Measurements from ENCODE around the gene FUOM.

Gene FUOM

DNA sequence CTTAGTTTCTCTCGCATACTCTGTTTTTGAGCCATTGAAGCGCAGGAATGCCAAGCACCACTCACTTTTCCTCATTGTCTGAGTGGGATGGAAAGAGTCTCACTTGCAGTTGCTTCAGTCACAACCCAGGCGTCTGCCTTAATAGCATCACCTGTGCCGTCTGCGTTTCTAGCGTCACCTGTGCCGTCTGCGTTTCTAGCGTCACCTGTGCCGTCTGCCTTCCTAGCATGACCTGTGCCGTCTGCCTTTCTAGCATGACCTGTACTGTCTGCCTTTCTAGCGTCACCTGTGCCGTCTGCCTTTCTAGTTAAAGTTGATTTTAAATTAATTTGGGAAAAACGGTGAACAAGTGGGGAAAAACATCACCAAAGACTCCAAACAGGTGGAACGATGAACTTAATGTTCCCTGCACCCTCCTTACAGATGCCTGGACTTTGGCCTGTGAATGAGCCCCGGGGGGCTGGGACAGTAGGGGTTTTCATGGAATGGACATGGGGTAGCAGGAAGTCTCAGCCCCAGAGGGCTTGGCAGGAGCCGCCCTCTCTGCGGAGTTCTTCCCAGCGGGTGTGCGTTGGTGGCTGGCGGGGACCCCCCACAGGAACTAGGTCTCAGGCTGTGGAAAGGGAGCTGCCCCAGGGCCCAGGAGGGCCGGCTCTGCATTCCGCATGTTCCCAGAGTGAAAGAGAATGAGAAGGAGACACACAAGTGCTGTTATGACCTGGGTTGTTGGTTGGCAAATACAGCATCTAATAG is 45.6 kb downstream of the FUOM start:
- peaks cover 4 to 13% of the 10 kb centered on the region in 2 donors for H3K4me1 ChIP-seq (ENCODE audit: control insufficient read depth in 1 of 2, insufficient read depth in 2 of 2, low read length in 2 of 2)
- H3K36me3 ChIP-seq (ENCODE audit: control insufficient read depth in 1 of 2, insufficient read depth in 2 of 2, low read length in 2 of 2): peaks cover 0 to 40% of the 10 kb centered on the region in 2 donors
- no peak overlapping the region for H3K4me3 ChIP-seq (ENCODE audit: low read depth in 1 of 2, low read length in 2 of 2)
- H3K27ac ChIP-seq (ENCODE audit: low read length): no peak overlapping the region
- no peaks in the 10 kb centered on the region for H3K27me3 ChIP-seq (ENCODE audit: low read depth, low read length)
- H3K9me3 ChIP-seq (ENCODE audit: control insufficient read depth in 1 of 2, low read length in 2 of 2): no peaks in the 10 kb centered on the region

DNA sequence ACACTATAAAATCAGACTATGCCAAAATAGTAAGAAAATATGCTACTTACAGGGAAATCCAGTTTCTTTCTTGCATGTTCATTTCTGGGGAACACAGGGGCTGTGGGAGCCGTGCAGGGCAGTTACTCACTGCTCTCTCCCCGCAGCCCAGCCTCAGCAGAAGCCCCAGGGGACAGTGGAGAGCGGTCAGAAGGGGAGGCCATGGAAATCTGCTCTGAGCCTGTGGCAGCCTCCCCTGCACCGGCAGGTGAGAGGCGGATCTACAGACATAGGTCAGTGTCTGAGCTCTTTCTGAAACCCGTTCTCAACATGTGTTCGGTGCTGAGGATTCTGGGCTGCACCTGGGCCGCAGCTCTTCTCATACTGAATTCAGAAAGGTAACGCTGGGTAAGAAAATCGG is 46.2 kb downstream of the FUOM start:
- H3K9me3 ChIP-seq (ENCODE audit: control insufficient read depth in 1 of 2, low read length in 2 of 2): no peaks in the 10 kb centered on the region
- H3K27ac ChIP-seq (ENCODE audit: low read length): no peak overlapping the region
- H3K4me1 ChIP-seq (ENCODE audit: control insufficient read depth in 1 of 2, insufficient read depth in 2 of 2, low read length in 2 of 2): peaks cover 8 to 19% of the 10 kb centered on the region in 2 donors
- no peak overlapping the region for H3K4me3 ChIP-seq (ENCODE audit: low read depth in 1 of 2, low read length in 2 of 2)
- peaks cover 0 to 40% of the 10 kb centered on the region in 2 donors for H3K36me3 ChIP-seq (ENCODE audit: control insufficient read depth in 1 of 2, insufficient read depth in 2 of 2, low read length in 2 of 2)
- H3K27me3 ChIP-seq (ENCODE audit: low read depth, low read length): no peaks in the 10 kb centered on the region

DNA sequence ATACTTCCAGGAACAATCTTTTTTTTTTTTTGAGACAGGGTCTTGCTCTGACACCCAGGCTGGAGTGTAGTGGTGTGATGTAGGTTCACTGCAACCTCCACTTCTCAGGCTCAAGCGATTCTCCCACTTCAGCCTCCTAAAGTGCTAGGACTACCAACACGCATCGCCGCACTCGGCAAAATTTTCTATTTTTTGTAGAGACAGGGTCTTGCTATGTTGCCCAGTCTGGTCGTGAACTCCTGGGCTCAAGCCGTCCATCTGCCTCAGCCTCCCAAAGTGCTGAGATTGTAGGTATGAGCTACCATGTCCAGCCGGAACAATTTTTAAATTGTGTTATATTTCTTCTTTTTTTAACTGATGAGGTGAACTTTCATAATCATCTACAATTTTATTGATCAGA is 47.0 kb downstream of the FUOM start:
- no peak overlapping the region for H3K4me3 ChIP-seq (ENCODE audit: low read depth in 1 of 2, low read length in 2 of 2)
- H3K27me3 ChIP-seq (ENCODE audit: low read depth, low read length): no peaks in the 10 kb centered on the region
- H3K9me3 ChIP-seq (ENCODE audit: control insufficient read depth in 1 of 2, low read length in 2 of 2): no peaks in the 10 kb centered on the region
- peaks cover 8 to 27% of the 10 kb centered on the region in 2 donors for H3K4me1 ChIP-seq (ENCODE audit: control insufficient read depth in 1 of 2, insufficient read depth in 2 of 2, low read length in 2 of 2)
- H3K36me3 ChIP-seq (ENCODE audit: control insufficient read depth in 1 of 2, insufficient read depth in 2 of 2, low read length in 2 of 2): peaks cover 0 to 40% of the 10 kb centered on the region in 2 donors
- no peak overlapping the region for H3K27ac ChIP-seq (ENCODE audit: low read length)

DNA sequence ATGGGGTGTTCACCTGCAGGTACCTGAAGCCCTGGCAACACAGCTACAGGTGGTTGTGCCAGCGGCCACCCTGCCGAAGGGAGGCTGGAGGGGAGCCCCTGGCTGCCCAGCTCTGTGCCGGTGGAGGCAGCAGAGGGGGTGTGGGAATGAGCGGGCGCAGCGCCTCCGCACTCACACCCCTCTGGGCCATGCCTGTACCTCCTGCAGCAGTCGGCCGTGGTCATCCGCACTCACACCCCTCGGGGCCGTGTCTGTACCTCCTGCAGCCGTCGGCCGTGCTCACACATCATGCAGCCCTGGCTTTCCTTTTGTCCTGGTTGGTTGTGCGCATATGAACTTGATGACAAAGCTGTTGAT is 47.4 kb downstream of the FUOM start:
- H3K27ac ChIP-seq (ENCODE audit: low read length): no peak overlapping the region
- H3K36me3 ChIP-seq (ENCODE audit: control insufficient read depth in 1 of 2, insufficient read depth in 2 of 2, low read length in 2 of 2): peaks cover 0 to 40% of the 10 kb centered on the region in 2 donors
- H3K4me3 ChIP-seq (ENCODE audit: low read depth in 1 of 2, low read length in 2 of 2): no peak overlapping the region
- H3K9me3 ChIP-seq (ENCODE audit: control insufficient read depth in 1 of 2, low read length in 2 of 2): no peaks in the 10 kb centered on the region
- H3K27me3 ChIP-seq (ENCODE audit: low read depth, low read length): no peaks in the 10 kb centered on the region
- peaks cover 8 to 31% of the 10 kb centered on the region in 2 donors for H3K4me1 ChIP-seq (ENCODE audit: control insufficient read depth in 1 of 2, insufficient read depth in 2 of 2, low read length in 2 of 2)

DNA sequence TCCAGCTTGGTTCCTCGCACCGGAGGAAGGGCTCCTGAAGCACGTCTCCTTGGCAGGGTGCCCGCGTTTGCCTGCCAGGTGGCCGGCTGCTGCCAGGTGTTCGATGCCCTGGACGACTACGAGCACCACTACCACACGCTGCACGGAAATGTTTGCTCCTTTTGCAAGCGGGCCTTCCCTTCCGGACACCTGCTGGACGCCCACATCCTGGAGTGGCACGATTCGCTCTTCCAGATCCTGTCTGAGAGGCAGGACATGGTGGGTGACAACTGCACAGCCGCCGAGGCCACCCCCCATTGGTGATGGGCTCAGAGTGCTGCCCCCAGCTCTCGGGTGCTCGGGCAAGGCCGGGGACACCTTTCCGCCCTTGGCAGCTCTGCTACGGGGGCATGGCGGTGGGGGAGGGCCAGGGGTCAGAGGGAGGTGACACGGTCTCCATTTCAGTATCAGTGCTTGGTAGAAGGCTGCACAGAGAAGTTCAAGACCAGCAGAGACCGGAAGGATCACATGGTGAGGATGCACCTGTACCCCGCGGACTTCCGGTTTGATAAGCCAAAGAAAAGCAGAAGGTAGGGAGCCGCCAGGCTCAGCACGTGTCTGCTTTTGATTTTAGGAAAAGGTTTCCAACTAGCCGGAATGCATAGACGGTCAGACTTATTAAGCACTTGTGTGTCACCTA is 48.0 kb downstream of the FUOM start:
- Histone ChIP-seq H3K27ac (ENCODE audit: low read length) (peak overlapping the region; percentile 45), H3K27me3 (ENCODE audit: low read depth, low read length) (no peaks in the 10 kb centered on the region), H3K36me3 (ENCODE audit: control insufficient read depth in 1 of 2, insufficient read depth in 2 of 2, low read length in 2 of 2) (peaks cover 0 to 40% of the 10 kb centered on the region in 2 donors), H3K9me3 (ENCODE audit: control insufficient read depth in 1 of 2, low read length in 2 of 2) (no peaks in the 10 kb centered on the region), H3K4me3 (ENCODE audit: low read depth in 1 of 2, low read length in 2 of 2) (peak overlapping the region; percentile 39 to 90), H3K4me1 (ENCODE audit: control insufficient read depth in 1 of 2, insufficient read depth in 2 of 2, low read length in 2 of 2) (peaks cover 8 to 34% of the 10 kb centered on the region in 2 donors)

DNA sequence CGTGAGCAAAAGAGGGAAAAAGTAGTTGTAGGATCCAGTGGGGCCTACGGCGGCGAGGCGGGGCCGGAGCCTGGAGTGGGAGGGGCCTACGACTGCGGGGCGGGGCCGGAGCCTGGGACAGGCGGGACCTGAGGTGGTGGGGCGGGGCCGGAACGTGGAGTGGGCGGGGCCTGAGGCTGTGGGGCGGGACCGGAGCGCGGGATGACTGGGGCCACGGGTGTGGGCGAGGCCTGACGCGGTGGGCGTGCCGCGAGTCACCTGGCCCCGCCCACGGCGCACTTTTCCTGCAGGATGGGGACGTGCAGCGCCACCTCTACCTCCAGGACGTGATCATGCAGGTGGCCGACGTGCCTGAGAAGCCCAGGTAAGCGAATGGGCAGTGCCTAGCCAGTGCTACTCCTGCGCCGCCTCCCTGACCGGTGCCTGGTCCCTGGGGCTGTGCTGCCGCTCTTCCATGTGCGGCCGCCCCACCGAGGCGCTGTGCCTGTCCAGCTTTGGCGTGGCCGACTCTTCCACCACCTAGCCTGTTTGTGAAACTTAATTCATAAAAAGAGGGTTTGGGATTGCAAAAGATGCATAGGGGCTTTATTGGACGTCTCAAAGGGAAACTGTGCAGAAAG is 48.6 kb downstream of the FUOM start:
- Histone ChIP-seq H3K4me1 (ENCODE audit: control insufficient read depth in 1 of 2, insufficient read depth in 2 of 2, low read length in 2 of 2) (peaks cover 8 to 34% of the 10 kb centered on the region in 2 donors), H3K27ac (ENCODE audit: low read length) (peak overlapping the region; percentile 96), H3K4me3 (ENCODE audit: low read depth in 1 of 2, low read length in 2 of 2) (peak overlapping the region; percentile 90 to 98), H3K9me3 (ENCODE audit: control insufficient read depth in 1 of 2, low read length in 2 of 2) (no peaks in the 10 kb centered on the region), H3K27me3 (ENCODE audit: low read depth, low read length) (no peaks in the 10 kb centered on the region), H3K36me3 (ENCODE audit: control insufficient read depth in 1 of 2, insufficient read depth in 2 of 2, low read length in 2 of 2) (peaks cover 0 to 40% of the 10 kb centered on the region in 2 donors)

DNA sequence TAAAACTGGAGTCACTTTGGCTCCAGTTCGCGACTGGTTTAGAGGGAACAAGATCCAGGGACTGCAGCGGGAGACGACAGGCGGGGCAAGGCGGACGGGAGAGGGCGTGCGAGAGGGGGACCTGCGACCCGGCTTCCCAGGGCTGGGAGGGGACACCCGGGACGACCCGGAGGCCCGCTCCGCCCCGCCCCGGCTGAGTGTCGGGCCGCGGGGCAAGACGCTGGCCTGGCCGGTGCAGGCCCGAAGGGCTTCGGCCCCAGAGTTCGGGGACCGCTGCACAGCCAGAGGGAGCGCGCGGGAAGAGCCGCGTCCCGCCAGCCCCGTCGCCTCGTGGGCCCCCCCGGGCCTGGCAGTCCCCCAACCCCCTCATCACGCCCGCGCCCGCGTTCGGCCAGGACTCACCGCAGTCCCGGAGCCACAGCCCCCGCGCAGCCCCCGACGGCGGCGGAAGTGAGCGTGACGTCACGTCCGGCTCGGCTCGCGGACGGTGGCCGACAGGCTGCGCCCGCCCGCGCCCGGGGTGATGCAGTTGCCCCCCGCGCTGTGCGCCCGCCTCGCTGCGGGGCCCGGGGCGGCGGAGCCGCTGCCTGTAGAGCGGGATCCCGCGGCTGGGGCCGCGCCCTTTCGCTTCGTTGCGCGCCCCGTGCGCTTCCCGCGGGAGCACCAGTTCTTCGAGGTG is 49.3 kb downstream of the FUOM start, which contains the start of the genes TUBGCP2 and ZNF511:
Gene TUBGCP2, minus strand, starts transcription at position 452 of the 679 bp plus-strand sequence. CDS start 5,931 bp downstream, outside the sequence.
Gene ZNF511, plus strand, starts transcription at position 494 of the 679 bp plus-strand sequence. Its CDS starts 30 bp downstream, at position 524.
- Histone ChIP-seq H3K4me1 (ENCODE audit: control insufficient read depth in 1 of 2, insufficient read depth in 2 of 2, low read length in 2 of 2) (peaks cover 8 to 34% of the 10 kb centered on the region in 2 donors), H3K36me3 (ENCODE audit: control insufficient read depth in 1 of 2, insufficient read depth in 2 of 2, low read length in 2 of 2) (peaks cover 0 to 40% of the 10 kb centered on the region in 2 donors), H3K27me3 (ENCODE audit: low read depth, low read length) (no peaks in the 10 kb centered on the region), H3K9me3 (ENCODE audit: control insufficient read depth in 1 of 2, low read length in 2 of 2) (no peaks in the 10 kb centered on the region), H3K4me3 (ENCODE audit: low read depth in 1 of 2, low read length in 2 of 2) (peak within 1 kb of the TSS; percentile 90 to 98), H3K27ac (ENCODE audit: low read length) (peak within 1 kb of the TSS; percentile 96)

DNA sequence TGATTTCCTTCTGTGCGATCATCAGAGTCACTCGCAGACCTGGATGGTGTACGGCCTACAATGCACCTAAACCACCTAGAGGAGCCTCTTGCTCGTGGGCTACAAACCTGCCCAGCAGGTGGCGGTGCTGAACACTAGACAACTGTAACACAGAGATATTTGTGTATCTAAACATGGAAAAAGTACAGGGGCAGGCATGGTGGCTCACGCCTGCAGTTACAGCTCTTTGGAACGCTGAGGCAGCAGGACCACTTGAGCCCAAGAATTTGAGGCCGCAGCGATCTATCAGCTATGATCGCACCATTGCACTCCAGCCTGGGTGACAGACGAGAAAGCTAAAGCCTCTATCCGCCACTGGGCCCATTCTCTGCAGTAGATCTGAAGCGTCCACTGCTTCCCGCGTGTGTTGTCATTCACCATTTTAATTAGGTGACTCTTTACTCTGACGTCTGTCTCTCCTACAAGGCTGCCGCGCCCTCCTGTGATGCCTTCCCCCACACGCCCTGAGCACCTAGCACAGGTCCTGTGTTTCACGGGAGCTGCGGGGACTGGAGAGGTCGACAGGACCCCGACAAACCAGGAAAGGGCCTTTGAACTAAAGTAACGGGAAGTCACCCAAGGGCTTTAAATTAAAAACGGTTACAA is 49.9 kb downstream of the FUOM start:
- Histone ChIP-seq H3K9me3 (ENCODE audit: control insufficient read depth in 1 of 2, low read length in 2 of 2) (no peaks in the 10 kb centered on the region), H3K27me3 (ENCODE audit: low read depth, low read length) (no peaks in the 10 kb centered on the region), H3K4me1 (ENCODE audit: control insufficient read depth in 1 of 2, insufficient read depth in 2 of 2, low read length in 2 of 2) (peaks cover 8 to 34% of the 10 kb centered on the region in 2 donors), H3K36me3 (ENCODE audit: control insufficient read depth in 1 of 2, insufficient read depth in 2 of 2, low read length in 2 of 2) (peaks cover 0 to 36% of the 10 kb centered on the region in 2 donors), H3K4me3 (ENCODE audit: low read depth in 1 of 2, low read length in 2 of 2) (peak overlapping the region; percentile 90 to 98), H3K27ac (ENCODE audit: low read length) (peak overlapping the region; percentile 96)

DNA sequence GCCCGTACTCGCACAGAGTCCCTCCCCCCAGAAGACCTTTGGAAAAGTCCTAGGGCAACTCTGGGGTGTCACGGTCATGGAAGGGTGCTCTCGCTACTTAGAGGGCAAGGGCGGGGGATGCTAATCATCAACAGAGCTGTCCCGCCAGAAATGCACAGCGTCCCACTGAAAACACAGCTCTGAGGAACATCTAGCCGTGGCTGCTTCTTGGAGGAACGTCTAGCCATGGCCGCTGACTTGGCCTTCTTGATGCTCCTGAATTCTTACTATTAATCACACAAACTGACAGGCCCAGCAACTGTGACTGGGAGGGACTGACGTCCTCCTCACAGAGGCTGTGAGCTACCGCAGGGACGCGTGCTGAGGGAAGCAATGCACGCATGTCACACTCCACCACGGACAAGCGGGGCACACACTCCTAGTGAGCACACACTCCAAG is 50.9 kb downstream of the FUOM start:
- Histone ChIP-seq H3K4me3 (ENCODE audit: low read depth in 1 of 2, low read length in 2 of 2) (peak overlapping the region; percentile 90 to 98), H3K36me3 (ENCODE audit: control insufficient read depth in 1 of 2, insufficient read depth in 2 of 2, low read length in 2 of 2) (peaks cover 5 to 35% of the 10 kb centered on the region in 2 donors), H3K4me1 (ENCODE audit: control insufficient read depth in 1 of 2, insufficient read depth in 2 of 2, low read length in 2 of 2) (peaks cover 8 to 34% of the 10 kb centered on the region in 2 donors), H3K9me3 (ENCODE audit: control insufficient read depth in 1 of 2, low read length in 2 of 2) (no peaks in the 10 kb centered on the region), H3K27me3 (ENCODE audit: low read depth, low read length) (no peaks in the 10 kb centered on the region), H3K27ac (ENCODE audit: low read length) (no peak overlapping the region)

DNA sequence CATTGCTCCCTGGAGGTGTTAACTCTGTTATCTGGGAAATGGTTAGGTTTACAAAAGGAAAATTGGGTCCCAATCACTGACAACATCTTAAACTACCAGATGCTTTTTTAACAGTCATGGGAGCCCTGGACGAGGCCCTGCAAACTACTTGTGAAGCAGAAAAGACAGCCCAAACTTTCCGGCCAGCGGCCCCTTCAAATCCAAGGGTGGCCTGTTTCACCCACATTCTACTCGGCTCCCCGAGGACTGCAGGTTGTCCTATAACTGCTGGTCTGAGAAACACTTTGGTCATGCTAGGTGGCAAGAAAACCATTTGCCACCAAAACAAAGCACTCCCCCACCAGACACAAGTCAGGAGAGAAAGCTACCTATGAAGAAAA is 51.7 kb downstream of the FUOM start:
- Histone ChIP-seq H3K4me3 (ENCODE audit: low read depth in 1 of 2, low read length in 2 of 2) (no peak overlapping the region), H3K4me1 (ENCODE audit: control insufficient read depth in 1 of 2, insufficient read depth in 2 of 2, low read length in 2 of 2) (peaks cover 8 to 34% of the 10 kb centered on the region in 2 donors), H3K36me3 (ENCODE audit: control insufficient read depth in 1 of 2, insufficient read depth in 2 of 2, low read length in 2 of 2) (peaks cover 5 to 32% of the 10 kb centered on the region in 2 donors), H3K27ac (ENCODE audit: low read length) (peak overlapping the region; percentile 64), H3K9me3 (ENCODE audit: control insufficient read depth in 1 of 2, low read length in 2 of 2) (no peaks in the 10 kb centered on the region), H3K27me3 (ENCODE audit: low read depth, low read length) (no peaks in the 10 kb centered on the region)

All from muscle layer of duodenum (tissue), 2 donors.